ENCODE data around the gene TEX48.

- TF ChIP-seq EZH2 (IDR thresholded peaks at IDR 0.05; ENCODE audit: low read length, missing control alignments), result no peak
- TF ChIP-seq CTCF (conservative IDR thresholded peaks at IDR 0.05 in 1 of 2, IDR thresholded peaks at IDR 0.05 in 1 of 2; ENCODE audit: low read depth in 1 of 2, low read length in 2 of 2), result no peak
These were observed 13.8 kb downstream of the TEX48 start for GRCh38 chr9:114668146-114668545.

Data from fibroblast of lung (primary cell).